Skeletal muscle satellite cell (primary cell): ENCODE measurements around the gene CLEC4M. TPM values are rescaled to one million over a fixed set of nuclear protein-coding genes. Genes with fewer than 3 reads are reported as not detected.

Experiments used
- H3K27me3 ChIP-seq: 2 replicates; pipeline ENCODE4 v1.7.0; 2013; ENCODE audit warnings: low read length; ENCODE audit not compliant: control insufficient read depth, insufficient read depth
- H3K36me3 ChIP-seq: 2 replicates; pipeline ENCODE4 v1.7.0; 2013; ENCODE audit warnings: mild to moderate bottlenecking, control low read depth, low read length; ENCODE audit not compliant: insufficient read depth
- H3K4me1 ChIP-seq: 2 replicates; pipeline ENCODE4 v1.7.0; 2013; ENCODE audit warnings: low read length; ENCODE audit not compliant: control insufficient read depth, insufficient read depth
- H3K4me2 ChIP-seq: 2 replicates; pipeline ENCODE4 v1.7.0; 2013; ENCODE audit warnings: mild to moderate bottlenecking, low read length
- H3K4me3 ChIP-seq: 2 replicates; pipeline ENCODE4 v1.7.0; 2013; ENCODE audit warnings: low read length
- H3K9ac ChIP-seq: 2 replicates; pipeline ENCODE4 v1.7.0; 2013; ENCODE audit warnings: mild to moderate bottlenecking, low read depth, low read length, moderate library complexity
- H3K9me3 ChIP-seq: replicated peaks from 2 replicates; pipeline ENCODE4 v1.7.0; 2013; ENCODE audit warnings: mild to moderate bottlenecking, control low read depth, low read length
- total RNA-seq: library from RNA; depleted of rRNA; stranded (reverse); fragments of >200 nt; gene quantifications from 2 replicates; pipeline ENCODE4 v1.2.3, GENCODE V29; 2012; rRNA removed

The CLEC4M gene
- total RNA-seq: not detected in 2 replicates

- Histone ChIP-seq H3K4me3 (no peak within 1 kb of the TSS), H3K36me3 (no peaks in the 10 kb centered on the region), H3K4me1 (no peaks in the 10 kb centered on the region), H3K9ac (no peak within 1 kb of the TSS), H3K4me2 (no peak within 1 kb of the TSS), H3K9me3 (peaks cover 6% of the 10 kb centered on the region), H3K27me3 (peaks cover 13% of the 10 kb centered on the region)
These were observed at the start of gene CLEC4M for GRCh38 chr19:7762719-7763293. TSS of gene CLEC4M (plus strand) at chr19:7763243. CDS start at chr19:7763267, 24 bp downstream.

GRCh38 chr19:7715671-7716070, 47.4 kb upstream of the CLEC4M start:
- Histone ChIP-seq H3K4me3 (no peak overlapping the region), H3K9me3 (peaks cover 3% of the 10 kb centered on the region), H3K27me3 (no peaks in the 10 kb centered on the region), H3K9ac (no peak overlapping the region), H3K36me3 (no peaks in the 10 kb centered on the region), H3K4me2 (no peak overlapping the region), H3K4me1 (no peaks in the 10 kb centered on the region)

GRCh38 chr19:7716762-7717161, 46.3 kb upstream of the CLEC4M start:
- H3K27me3 ChIP-seq: no peaks in the 10 kb centered on the region
- no peak overlapping the region for H3K4me2 ChIP-seq
- H3K9me3 ChIP-seq: peaks cover 3% of the 10 kb centered on the region
- H3K4me1 ChIP-seq: no peaks in the 10 kb centered on the region
- H3K4me3 ChIP-seq: no peak overlapping the region
- H3K36me3 ChIP-seq: no peaks in the 10 kb centered on the region
- H3K9ac ChIP-seq: no peak overlapping the region

GRCh38 chr19:7718668-7719067, 44.4 kb upstream of the CLEC4M start:
- no peak overlapping the region for H3K4me3 ChIP-seq
- H3K27me3 ChIP-seq: peaks cover 2% of the 10 kb centered on the region
- H3K9ac ChIP-seq: no peak overlapping the region
- H3K4me2 ChIP-seq: no peak overlapping the region
- peaks cover 3% of the 10 kb centered on the region for H3K9me3 ChIP-seq
- no peaks in the 10 kb centered on the region for H3K36me3 ChIP-seq
- no peaks in the 10 kb centered on the region for H3K4me1 ChIP-seq

GRCh38 chr19:7720351-7720750, 42.7 kb upstream of the CLEC4M start:
- H3K36me3 ChIP-seq: no peaks in the 10 kb centered on the region
- H3K9me3 ChIP-seq: peaks cover 3% of the 10 kb centered on the region
- H3K4me3 ChIP-seq: no peak overlapping the region
- peaks cover 5% of the 10 kb centered on the region for H3K27me3 ChIP-seq
- H3K4me1 ChIP-seq: no peaks in the 10 kb centered on the region
- H3K9ac ChIP-seq: no peak overlapping the region
- no peak overlapping the region for H3K4me2 ChIP-seq

- no peaks in the 10 kb centered on the region for H3K9me3 ChIP-seq
- H3K4me3 ChIP-seq: no peak overlapping the region
- no peak overlapping the region for H3K4me2 ChIP-seq
- H3K4me1 ChIP-seq: no peaks in the 10 kb centered on the region
- H3K9ac ChIP-seq: no peak overlapping the region
- H3K27me3 ChIP-seq: peaks cover 6% of the 10 kb centered on the region
- no peaks in the 10 kb centered on the region for H3K36me3 ChIP-seq
These were observed 40.8 kb upstream of the CLEC4M start for GRCh38 chr19:7722231-7722651.

GRCh38 chr19:7725791-7726190, 37.3 kb upstream of the CLEC4M start:
- Histone ChIP-seq H3K4me2 (no peak overlapping the region), H3K27me3 (peaks cover 35% of the 10 kb centered on the region), H3K9ac (no peak overlapping the region), H3K9me3 (no peaks in the 10 kb centered on the region), H3K36me3 (no peaks in the 10 kb centered on the region), H3K4me3 (no peak overlapping the region), H3K4me1 (no peaks in the 10 kb centered on the region)

GRCh38 chr19:7729211-7729610, 33.8 kb upstream of the CLEC4M start:
- peaks cover 51% of the 10 kb centered on the region for H3K27me3 ChIP-seq
- H3K9me3 ChIP-seq: no peaks in the 10 kb centered on the region
- H3K4me2 ChIP-seq: no peak overlapping the region
- H3K4me1 ChIP-seq: no peaks in the 10 kb centered on the region
- no peak overlapping the region for H3K4me3 ChIP-seq
- no peak overlapping the region for H3K9ac ChIP-seq
- H3K36me3 ChIP-seq: no peaks in the 10 kb centered on the region

GRCh38 chr19:7729831-7730285, 33.2 kb upstream of the CLEC4M start:
- peaks cover 52% of the 10 kb centered on the region for H3K27me3 ChIP-seq
- H3K4me1 ChIP-seq: no peaks in the 10 kb centered on the region
- H3K4me3 ChIP-seq: no peak overlapping the region
- no peaks in the 10 kb centered on the region for H3K9me3 ChIP-seq
- no peak overlapping the region for H3K4me2 ChIP-seq
- no peaks in the 10 kb centered on the region for H3K36me3 ChIP-seq
- H3K9ac ChIP-seq: no peak overlapping the region

GRCh38 chr19:7730286-7731217, 32.5 kb upstream of the CLEC4M start:
- Histone ChIP-seq H3K9me3 (no peaks in the 10 kb centered on the region), H3K4me2 (no peak overlapping the region), H3K36me3 (no peaks in the 10 kb centered on the region), H3K4me1 (no peaks in the 10 kb centered on the region), H3K27me3 (peaks cover 52% of the 10 kb centered on the region), H3K9ac (no peak overlapping the region), H3K4me3 (no peak overlapping the region)

GRCh38 chr19:7731218-7731595, 31.8 kb upstream of the CLEC4M start:
- no peaks in the 10 kb centered on the region for H3K36me3 ChIP-seq
- no peak overlapping the region for H3K4me2 ChIP-seq
- no peaks in the 10 kb centered on the region for H3K4me1 ChIP-seq
- peaks cover 55% of the 10 kb centered on the region for H3K27me3 ChIP-seq
- no peak overlapping the region for H3K4me3 ChIP-seq
- H3K9me3 ChIP-seq: no peaks in the 10 kb centered on the region
- H3K9ac ChIP-seq: no peak overlapping the region
